Measurements from ENCODE around the gene NAA10.

DNA sequence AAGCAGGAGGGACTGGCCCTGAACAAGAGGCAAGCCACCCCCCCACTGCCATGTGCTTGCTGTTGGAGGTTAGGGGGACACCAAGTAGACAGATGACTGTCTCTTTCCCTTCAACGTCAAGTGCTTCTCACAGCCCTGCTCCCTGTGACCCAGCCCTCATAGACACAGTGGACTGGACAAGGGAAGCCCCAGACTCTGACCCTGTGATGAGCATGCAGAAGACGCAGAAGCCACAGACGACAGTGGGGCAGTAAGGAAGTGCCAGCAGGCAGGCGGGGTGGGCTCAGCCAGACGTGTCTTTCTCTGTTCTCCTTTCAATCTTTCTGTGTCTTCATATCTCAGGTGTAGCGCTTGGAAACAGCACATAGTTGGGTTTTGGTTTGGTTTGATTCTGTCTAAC is 46.5 kb downstream of the NAA10 start:
- TF ChIP-seq SIN3B (IDR thresholded peaks at IDR 0.05; ENCODE audit: low read length) (no peak), ETV6 (CRISPR knock-in tag; conservative IDR thresholded peaks at IDR 0.05) (no peak), MAZ (IDR thresholded peaks at IDR 0.05; ENCODE audit: borderline replicate concordance, low read depth, low read length) (no peak), MAZ (CRISPR knock-in tag; IDR thresholded peaks at IDR 0.05; ENCODE audit: low read depth) (no peak)
- TF ChIP-seq, protein P1, sequence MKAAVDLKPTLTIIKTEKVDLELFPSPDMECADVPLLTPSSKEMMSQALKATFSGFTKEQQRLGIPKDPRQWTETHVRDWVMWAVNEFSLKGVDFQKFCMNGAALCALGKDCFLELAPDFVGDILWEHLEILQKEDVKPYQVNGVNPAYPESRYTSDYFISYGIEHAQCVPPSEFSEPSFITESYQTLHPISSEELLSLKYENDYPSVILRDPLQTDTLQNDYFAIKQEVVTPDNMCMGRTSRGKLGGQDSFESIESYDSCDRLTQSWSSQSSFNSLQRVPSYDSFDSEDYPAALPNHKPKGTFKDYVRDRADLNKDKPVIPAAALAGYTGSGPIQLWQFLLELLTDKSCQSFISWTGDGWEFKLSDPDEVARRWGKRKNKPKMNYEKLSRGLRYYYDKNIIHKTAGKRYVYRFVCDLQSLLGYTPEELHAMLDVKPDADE (CRISPR knock-in tag; IDR thresholded peaks at IDR 0.05): no peak
